GM12878 (cell line): ENCODE measurements around the gene SPRY1.

Experiments used
- BHLHE40 ChIP-seq, 2 experiments: fragments of 450-650 bp in 1 of 2; IDR thresholded peaks; 2 replicates each; pipeline ENCODE4 v1.6.1; 2011 to 2017; ENCODE audit warnings: low read depth in 2 of 2, borderline replicate concordance in 1 of 2, improper control_type of control experiment in 1 of 2, low read length in 1 of 2, mild to moderate bottlenecking in 1 of 2
- POLR2A ChIP-seq: IDR thresholded peaks from 2 replicates; pipeline ENCODE4 v1.6.1; 2011; ENCODE audit warnings: low read depth, mild to moderate bottlenecking, low read length
- TF ChIP-seq, protein P1 (sequence below): IDR thresholded peaks from 2 replicates; pipeline ENCODE4 v1.6.1; 2012; ENCODE audit warnings: low read length, inconsistent platforms

DNA sequence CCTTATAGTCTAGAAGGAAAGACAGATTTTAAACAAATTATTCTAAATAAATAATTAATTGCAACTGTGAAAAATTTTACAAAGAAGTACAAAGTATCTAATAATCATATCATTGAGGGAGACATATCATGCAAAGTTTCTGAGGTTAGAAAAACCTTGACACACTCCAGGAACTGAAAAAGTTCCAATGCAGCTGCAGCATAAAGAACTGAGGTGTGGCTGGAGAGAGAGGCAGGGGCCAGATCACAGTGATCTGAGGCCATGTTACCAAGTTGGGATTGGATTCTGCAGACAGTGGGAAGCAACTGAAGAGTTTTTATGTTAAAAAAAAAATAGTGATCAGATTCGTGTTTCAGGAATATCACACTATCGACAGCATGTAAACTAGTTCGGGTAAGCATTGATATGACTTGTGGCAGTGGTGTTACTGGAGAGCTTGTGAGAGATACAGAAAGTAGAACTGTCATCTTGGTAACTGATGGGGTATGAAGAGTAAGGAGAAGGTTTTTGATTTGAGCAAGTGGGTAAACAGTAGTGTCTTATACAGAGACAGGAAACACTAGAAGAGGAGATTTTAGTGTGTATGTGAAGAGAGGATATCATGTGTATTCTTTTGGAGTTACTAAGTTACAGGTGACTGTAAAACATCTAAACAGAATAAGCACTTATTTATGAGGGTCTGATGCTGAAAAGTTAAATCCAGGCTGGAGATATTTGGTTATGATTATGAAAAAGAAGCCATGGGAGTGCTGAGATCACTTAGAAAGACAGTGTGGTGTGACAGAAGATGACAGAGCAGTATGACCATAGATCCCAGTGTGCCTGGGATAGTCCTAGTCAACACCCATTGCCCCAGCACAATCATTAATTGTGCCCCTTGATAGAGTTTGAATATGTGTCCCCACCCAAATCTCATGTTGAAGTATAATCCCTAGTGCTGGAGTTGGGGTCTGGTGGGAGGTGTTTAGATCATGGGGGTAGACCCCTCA, 15.6 kb upstream of the SPRY1 start:
- TF ChIP-seq POLR2A (no peak), BHLHE40 (IDR thresholded peaks at IDR 0.05; ENCODE audit: borderline replicate concordance in 1 of 2, low read depth in 2 of 2, low read length in 1 of 2) (no peak)
- TF ChIP-seq, protein P1, sequence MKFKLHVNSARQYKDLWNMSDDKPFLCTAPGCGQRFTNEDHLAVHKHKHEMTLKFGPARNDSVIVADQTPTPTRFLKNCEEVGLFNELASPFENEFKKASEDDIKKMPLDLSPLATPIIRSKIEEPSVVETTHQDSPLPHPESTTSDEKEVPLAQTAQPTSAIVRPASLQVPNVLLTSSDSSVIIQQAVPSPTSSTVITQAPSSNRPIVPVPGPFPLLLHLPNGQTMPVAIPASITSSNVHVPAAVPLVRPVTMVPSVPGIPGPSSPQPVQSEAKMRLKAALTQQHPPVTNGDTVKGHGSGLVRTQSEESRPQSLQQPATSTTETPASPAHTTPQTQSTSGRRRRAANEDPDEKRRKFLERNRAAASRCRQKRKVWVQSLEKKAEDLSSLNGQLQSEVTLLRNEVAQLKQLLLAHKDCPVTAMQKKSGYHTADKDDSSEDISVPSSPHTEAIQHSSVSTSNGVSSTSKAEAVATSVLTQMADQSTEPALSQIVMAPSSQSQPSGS = no peak
